K562 (cell line): Measurements from ENCODE around the gene VPS13C. TPM values are rescaled to one million over a fixed set of nuclear protein-coding genes. Genes with fewer than 3 reads are reported as not detected.

Experiments used
- CTCF ChIP-seq, 3 experiments: IDR thresholded peaks in 2 of 3; conservative IDR thresholded peaks in 1 of 3; 2 replicates each; pipeline ENCODE4 v1.5.1; 2011 to 2012; ENCODE audit warnings: low read length in 3 of 3, mild to moderate bottlenecking in 3 of 3, control low read depth in 2 of 3, improper control_type of control experiment in 1 of 3, inconsistent platforms in 1 of 3, low read depth in 1 of 3, mixed read lengths in 1 of 3, moderate library complexity in 1 of 3; ENCODE audit not compliant: insufficient read depth in 2 of 3
- DEAF1 ChIP-seq: fragments of 450-650 bp; formaldehyde crosslinking; IDR thresholded peaks from 2 replicates; pipeline ENCODE4 v1.4.0; 2020; ENCODE audit warnings: mild to moderate bottlenecking, moderate library complexity
- ETV1 ChIP-seq: fragments of 450-650 bp; conservative IDR thresholded peaks from 2 replicates; pipeline ENCODE4 v1.6.1; 2016; ENCODE audit warnings: missing genetic modification characterization, control low read depth, low read depth, missing compliant biosample characterization
- FOXJ2 ChIP-seq: fragments of 200-800 bp; sonication (Bioruptor generic); IDR thresholded peaks from 2 replicates; pipeline ENCODE4 v1.6.1; 2016; ENCODE audit warnings: missing genetic modification characterization, missing compliant biosample characterization
- HDAC1 ChIP-seq, 2 experiments: fragments of 450-650 bp; IDR thresholded peaks; 2 replicates each; pipeline ENCODE4 v1.6.1; 2016 to 2017; ENCODE audit warnings: inconsistent platforms in 1 of 2, mild to moderate bottlenecking in 1 of 2, moderate library complexity in 1 of 2
- NR2C2 ChIP-seq, 2 experiments: fragments of 200-800 bp in 1 of 2; sonication (Bioruptor generic) in 1 of 2; sonication (generic) in 1 of 2; formaldehyde crosslinking in 1 of 2; IDR thresholded peaks; 2 replicates each; pipeline versions ENCODE4 v1.6.1 to v1.8.0; 2016 to 2022; ENCODE audit warnings: mild to moderate bottlenecking in 1 of 2, missing compliant biosample characterization in 1 of 2, missing genetic modification characterization in 1 of 2, missing genetic modification reagents in 1 of 2
- NUFIP1 ChIP-seq: fragments of 450-650 bp; IDR thresholded peaks from 2 replicates; pipeline ENCODE4 v1.6.1; 2018; ENCODE audit not compliant: partially characterized antibody
- ZFP1 ChIP-seq: fragments of 450-650 bp; formaldehyde crosslinking; IDR thresholded peaks from 2 replicates; pipeline ENCODE4 v1.4.0; 2020; ENCODE audit warnings: mild to moderate bottlenecking, mixed read lengths
- ZNF512 ChIP-seq: IDR thresholded peaks from 2 replicates; pipeline ENCODE4 v1.6.1; 2016; ENCODE audit warnings: missing genetic modification characterization, missing compliant biosample characterization
- ZNF668 ChIP-seq: fragments of 250-450 bp; sonication (Bioruptor Pico); IDR thresholded peaks from 2 replicates; pipeline ENCODE4 v1.8.0; 2022; ENCODE audit warnings: mild to moderate bottlenecking, inconsistent platforms
- polyA plus RNA-seq, 8 experiments: library from polyadenylated mRNA; depleted of rRNA in 4 of 8; stranded (reverse) in 5 of 8; unstranded in 3 of 8; fragments of >200 nt; fragmentation: Nextera tagmentation in 2 of 8; fragmentation: Illumina TruSeq in 1 of 8; extraction: Ambion mirVana in 2 of 8; extraction: Trizol in 1 of 8; gene quantifications; 2 replicates each; pipeline versions ENCODE4 v1.2.1 to v1.2.3, GENCODE V29; 2011 to 2014; ENCODE audit warnings: inconsistent platforms in 1 of 8, missing spikeins in 1 of 8
- total RNA-seq, 7 experiments: library from RNA; depleted of rRNA in 6 of 7; stranded (reverse); fragments of >200 nt in 6 of 7; fragmentation: Illumina TruSeq in 2 of 7; extraction: Trizol in 2 of 7; gene quantifications; 2 replicates each; pipeline versions ENCODE4 v1.2.1 to v1.2.3, GENCODE V29; 2011 to 2021; ENCODE audit warnings: low replicate concordance in 1 of 7

The VPS13C gene
- total and polyA plus RNA-seq, 9 of the 15 experiments (the other 6 are each of a cell fraction or from before 2014, with no cell fraction given) = 5.2 to 32.3 (median 15.7) TPM

- TF ChIP-seq HDAC1 (IDR thresholded peaks at IDR 0.05) = no peak
- TF ChIP-seq NUFIP1 = no peak
- no peak for TF ChIP-seq ZFP1 (CRISPR knock-in tag)
- no peak for TF ChIP-seq ZNF668 (CRISPR knock-in tag)
- no peak for TF ChIP-seq ZNF512 (tag)
- TF ChIP-seq ETV1 (tag) = no peak
- no peak for TF ChIP-seq NR2C2 (CRISPR knock-in tag; IDR thresholded peaks at IDR 0.05)
- no peak for TF ChIP-seq NR2C2 (tag; IDR thresholded peaks at IDR 0.05)
- peak; percentile 30; the same call in 1 of the 2 replicates for TF ChIP-seq DEAF1
- peak; percentile 76 to 89 (median 87) for TF ChIP-seq CTCF (IDR thresholded peaks at IDR 0.05 in 2 of 3, conservative IDR thresholded peaks at IDR 0.05 in 1 of 3; ENCODE audit: insufficient read depth in 2 of 3, low read depth in 1 of 3, low read length in 3 of 3)
- TF ChIP-seq FOXJ2 (tag) = no peak
These were observed 224.6 kb downstream of the VPS13C start (continued) for GRCh38 chr15:61835496-61836106.
